IMR-90 (cell line): ENCODE data around the gene GMEB2. TPM values are rescaled to one million over a fixed set of nuclear protein-coding genes. Genes with fewer than 3 reads are reported as not detected.

ENCODE experiments used
- ATAC-seq: fragments of 200-7000 bp; cut with Tn5 transposase; 2 replicates; pipeline ENCODE4 v1.9.1; 2020; ENCODE audit warnings: low read depth, mild to moderate bottlenecking, moderate library complexity
- BruUV-seq: library from RNA; stranded (reverse); fragments of 400-500 nt; replicated peaks from 2 replicates; lab custom pipeline; 2021; lab: Mats Ljungman, UMichigan
- CTCF ChIA-PET: fragments of 300-600 bp; formaldehyde crosslinking; extraction: SDS; loops from one replicate; lab custom pipeline; 2021; ENCODE audit warnings: antibody characterized with exemption; lab: Yijun Ruan, JAX
- POLR2A ChIA-PET: fragments of 300-600 bp; sonication (Branson Sonifier 250); formaldehyde crosslinking; loops from one replicate; lab custom pipeline; 2022; ENCODE audit warnings: antibody characterized with exemption; ENCODE audit not compliant: unreplicated experiment; lab: Charles Lee
- DNase-seq: peaks from one replicate; pipeline ENCODE4 v3.0.0; 2013
- H2AFZ ChIP-seq: replicated peaks from 2 replicates; pipeline ENCODE3; 2013; ENCODE audit warnings: low read length, mild to moderate bottlenecking; ENCODE audit not compliant: poor library complexity
- H2AK5ac ChIP-seq: 2 replicates; pipeline ENCODE4 v1.6.1; 2013; ENCODE audit warnings: low read depth, low read length, inconsistent platforms
- H2AK9ac ChIP-seq: replicated peaks from 2 replicates; pipeline ENCODE3; 2013; ENCODE audit warnings: mild to moderate bottlenecking, low read depth, low read length, moderate library complexity; ENCODE audit not compliant: poor library complexity
- H2BK120ac ChIP-seq: 2 replicates; pipeline ENCODE4 v1.6.1; 2013; ENCODE audit warnings: low read depth, low read length, inconsistent platforms
- H2BK15ac ChIP-seq: 3 replicates; pipeline ENCODE4 v1.6.1; 2013; ENCODE audit warnings: low read depth, low read length, inconsistent platforms
- H2BK20ac ChIP-seq: 2 replicates; pipeline ENCODE4 v1.6.1; 2013; ENCODE audit warnings: low read depth, mild to moderate bottlenecking, inconsistent platforms, low read length, moderate library complexity
- H2BK5ac ChIP-seq: 2 replicates; pipeline ENCODE4 v1.6.1; 2013; ENCODE audit warnings: mild to moderate bottlenecking, low read depth, low read length, inconsistent platforms; ENCODE audit not compliant: poor library complexity, severe bottlenecking
- H3K14ac ChIP-seq: replicated peaks from 2 replicates; pipeline ENCODE4 v1.6.1; 2013; ENCODE audit warnings: low read depth, low read length, inconsistent platforms
- H3K18ac ChIP-seq: 2 replicates; pipeline ENCODE4 v1.6.1; 2013; ENCODE audit warnings: low read depth, low read length, control low read depth
- H3K23ac ChIP-seq: 2 replicates; pipeline ENCODE4 v1.6.1; 2013; ENCODE audit warnings: low read depth, low read length, inconsistent platforms
- H3K27ac ChIP-seq: 2 replicates; pipeline ENCODE4 v1.5.1; 2013; ENCODE audit warnings: mild to moderate bottlenecking, control low read depth, low read length; ENCODE audit not compliant: insufficient read depth
- H3K27me3 ChIP-seq: 2 replicates; pipeline ENCODE4 v1.6.1; 2013; ENCODE audit warnings: low read length; ENCODE audit not compliant: control insufficient read depth, insufficient read depth
- H3K36me3 ChIP-seq: 2 replicates; pipeline ENCODE4 v1.6.1; 2013; ENCODE audit warnings: low read length, mixed read lengths; ENCODE audit not compliant: control insufficient read depth, insufficient read depth
- H3K4ac ChIP-seq: 2 replicates; pipeline ENCODE4 v1.6.1; 2013; ENCODE audit warnings: low read depth, low read length, inconsistent platforms
- H3K4me1 ChIP-seq: 2 replicates; pipeline ENCODE4 v1.6.1; 2013; ENCODE audit warnings: low read length, mixed read lengths; ENCODE audit not compliant: control insufficient read depth, insufficient read depth
- H3K4me2 ChIP-seq: 2 replicates; pipeline ENCODE4 v1.6.1; 2013; ENCODE audit warnings: low read depth, mild to moderate bottlenecking, control low read depth, low read length, moderate library complexity
- H3K4me3 ChIP-seq: 2 replicates; pipeline ENCODE4 v1.5.1; 2013; ENCODE audit warnings: low read depth, mild to moderate bottlenecking, control low read depth, low read length, moderate library complexity; ENCODE audit not compliant: insufficient read depth
- H3K56ac ChIP-seq: 2 replicates; pipeline ENCODE4 v1.6.1; 2013; ENCODE audit warnings: low read length, inconsistent platforms; ENCODE audit not compliant: insufficient read depth; ENCODE audit errors: extremely low read depth
- H3K79me1 ChIP-seq, 2 experiments: 2 replicates each; pipeline ENCODE4 v1.6.1; 2013; ENCODE audit warnings: low read length in 2 of 2, inconsistent platforms in 1 of 2, low read depth in 1 of 2
- H3K9ac ChIP-seq: 2 replicates; pipeline ENCODE4 v1.6.1; 2013; ENCODE audit warnings: low read depth, low read length, control low read depth
- H3K9me1 ChIP-seq: 2 replicates; pipeline ENCODE4 v1.6.1; 2013; ENCODE audit warnings: low read length, inconsistent platforms; ENCODE audit not compliant: insufficient read depth
- H3K9me3 ChIP-seq: 2 replicates; pipeline ENCODE4 v1.6.1; 2013; ENCODE audit warnings: low read length; ENCODE audit not compliant: control insufficient read depth, insufficient read depth
- H4K20me1 ChIP-seq: 2 replicates; pipeline ENCODE4 v1.6.1; 2013; ENCODE audit warnings: low read length, inconsistent platforms; ENCODE audit not compliant: insufficient read depth
- H4K5ac ChIP-seq: 2 replicates; pipeline ENCODE4 v1.6.1; 2013; ENCODE audit warnings: mild to moderate bottlenecking, low read depth, low read length, control low read depth
- H4K8ac ChIP-seq, 2 experiments: 2 replicates each; pipeline ENCODE4 v1.6.1; 2013; ENCODE audit warnings: low read depth in 2 of 2, low read length in 2 of 2, control low read depth in 1 of 2, inconsistent platforms in 1 of 2
- H4K91ac ChIP-seq: 2 replicates; pipeline ENCODE4 v1.6.1; 2013; ENCODE audit warnings: low read depth, low read length, inconsistent platforms; ENCODE audit not compliant: insufficient read depth
- BHLHE40 ChIP-seq: fragments of 150-350 bp; IDR thresholded peaks from 2 replicates; pipeline ENCODE4 v1.6.1; 2016; ENCODE audit warnings: mild to moderate bottlenecking, low read depth, low read length
- CEBPB ChIP-seq: IDR thresholded peaks from 2 replicates; pipeline ENCODE4 v1.6.1; 2012; ENCODE audit warnings: low read depth, low read length, improper control_type of control experiment
- CHD1 ChIP-seq: IDR thresholded peaks from 2 replicates; pipeline ENCODE4 v1.6.1; 2012; ENCODE audit warnings: low read depth, low read length, improper control_type of control experiment
- FOS ChIP-seq: fragments of 150-350 bp; IDR thresholded peaks from 2 replicates; pipeline ENCODE4 v1.6.1; 2016; ENCODE audit warnings: low read depth, low read length
- MAFK ChIP-seq: IDR thresholded peaks from 2 replicates; pipeline ENCODE4 v1.6.1; 2012; ENCODE audit warnings: low read depth, low read length, improper control_type of control experiment
- MAZ ChIP-seq: IDR thresholded peaks from 2 replicates; pipeline ENCODE4 v1.6.1; 2012; ENCODE audit warnings: low read depth, mild to moderate bottlenecking, low read length, improper control_type of control experiment, moderate library complexity, borderline replicate concordance
- MXI1 ChIP-seq: IDR thresholded peaks from 2 replicates; pipeline ENCODE4 v1.6.1; 2012; ENCODE audit warnings: low read depth, mild to moderate bottlenecking, low read length, moderate library complexity, borderline replicate concordance
- NFE2L2 ChIP-seq: fragments of 150-350 bp; IDR thresholded peaks from 2 replicates; pipeline ENCODE4 v1.6.1; 2016; ENCODE audit warnings: low read depth, mild to moderate bottlenecking, low read length
- POLR2A ChIP-seq: IDR thresholded peaks from 2 replicates; pipeline ENCODE4 v1.6.1; 2012; ENCODE audit warnings: mild to moderate bottlenecking, low read depth, low read length
- RAD21 ChIP-seq: IDR thresholded peaks from 2 replicates; pipeline ENCODE4 v1.6.1; 2012; ENCODE audit warnings: low read length, improper control_type of control experiment
- RCOR1 ChIP-seq: IDR thresholded peaks from 2 replicates; pipeline ENCODE4 v1.6.1; 2012; ENCODE audit warnings: mild to moderate bottlenecking, low read length, improper control_type of control experiment; ENCODE audit not compliant: insufficient replicate concordance
- RFX5 ChIP-seq: IDR thresholded peaks from 2 replicates; pipeline ENCODE4 v1.8.0; 2012; ENCODE audit warnings: low read depth, mild to moderate bottlenecking, low read length, moderate library complexity
- SMC3 ChIP-seq: fragments of 150-350 bp; IDR thresholded peaks from 2 replicates; pipeline ENCODE4 v1.6.1; 2016; ENCODE audit warnings: low read depth, mild to moderate bottlenecking, antibody characterized with exemption, low read length, moderate library complexity
- whole genome bisulfite sequencing, 2 experiments: methylation state at CpG; one replicate each; pipeline versions ENCODE4 v1.1.5 to v1.1.7; 2013; ENCODE audit warnings: missing lambda C conversion rate in 2 of 2; ENCODE audit not compliant: insufficient read length in 1 of 2; ENCODE audit errors: extremely low coverage in 2 of 2; 5-methylcytosine and 5-hydroxymethylcytosine counted together
- dilution Hi-C: fragments of 300-500 bp; cut with HindIII; formaldehyde crosslinking; loops from one replicate; pipeline ENCODE4 v1.14.3; 2018; ENCODE audit warnings: low sequenced_read_pairs; ENCODE audit not compliant: unreplicated experiment
- in situ Hi-C: fragments of 300-500 bp; cut with MboI; formaldehyde crosslinking; loops from 3 replicates; pipeline ENCODE4 v1.14.3; 2019; ENCODE audit warnings: low sequenced_read_pairs, inconsistent platforms, mixed read lengths
- intact Hi-C: fragments of 100-400 bp; cut with micrococcal nuclease; formaldehyde crosslinking; loops from 2 replicates; pipeline ENCODE4 v1.10.0; 2022
- polyA plus RNA-seq, 3 experiments: library from polyadenylated mRNA; depleted of rRNA; stranded (reverse); fragments of >200 nt; gene quantifications; 2 replicates each; pipeline ENCODE4 v1.2.3, GENCODE V29; 2012; ENCODE audit warnings: low replicate concordance in 1 of 3
- total RNA-seq: library from RNA; depleted of rRNA; stranded (reverse); fragments of >200 nt; gene quantifications from 2 replicates; pipeline ENCODE4 v1.2.3, GENCODE V29; 2012
- TF ChIP-seq, protein P1 (sequence below): fragments of 150-350 bp; IDR thresholded peaks from 2 replicates; pipeline ENCODE4 v1.6.1; 2016; ENCODE audit warnings: low read depth, mild to moderate bottlenecking, low read length, moderate library complexity, borderline replicate concordance
- TF ChIP-seq, protein P2 (sequence below): fragments of 150-350 bp; IDR thresholded peaks from 2 replicates; pipeline ENCODE4 v1.6.1; 2017; ENCODE audit warnings: mild to moderate bottlenecking, antibody characterized with exemption, low read length, low read depth
- TF ChIP-seq, protein P3 (sequence below): conservative IDR thresholded peaks from 2 replicates; pipeline ENCODE4 v1.5.1; 2012; ENCODE audit warnings: mild to moderate bottlenecking, low read depth, low read length, improper control_type of control experiment

The GMEB2 gene
- total and polyA plus RNA-seq, 2 of the 4 experiments (the other 2 are of a cell fraction), result 5.0 to 10.0 TPM

DNA sequence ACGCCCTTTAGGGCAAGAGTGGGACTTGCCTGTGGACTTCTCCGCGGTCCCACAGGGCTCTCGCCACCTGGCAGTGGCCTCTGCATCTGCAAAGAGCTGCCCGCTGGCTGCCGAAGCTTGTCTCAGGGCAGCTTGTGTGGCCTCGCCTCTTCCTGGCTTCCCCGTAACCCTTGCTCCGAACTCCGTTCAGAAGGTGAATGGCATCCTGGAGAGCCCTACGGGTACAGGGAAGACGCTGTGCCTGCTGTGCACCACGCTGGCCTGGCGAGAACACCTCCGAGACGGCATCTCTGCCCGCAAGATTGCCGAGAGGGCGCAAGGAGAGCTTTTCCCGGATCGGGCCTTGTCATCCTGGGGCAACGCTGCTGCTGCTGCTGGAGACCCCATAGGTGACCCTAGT is 34.2 kb upstream of the GMEB2 start:
- H3K9ac ChIP-seq, result no peak overlapping the region
- dilution Hi-C loops (no loop called here), in situ Hi-C loops (no loop called here), intact Hi-C loops (no loop called here)
- BruUV-seq, result no TSS peak
- peaks cover 37% of the 10 kb centered on the region for H3K36me3 ChIP-seq
- H3K18ac ChIP-seq, result no peak overlapping the region
- no peak overlapping the region for H2AK9ac ChIP-seq
- H3K4me3 ChIP-seq, result no peak overlapping the region
- ChIA-PET POLR2A (no interaction called here), CTCF (no interaction called here)
- H4K20me1 ChIP-seq, result peaks cover 3% of the 10 kb centered on the region; the same call in 1 of the 2 replicates
- ATAC-seq (no peak), DNase-seq (no peak)
- no peak overlapping the region for H2AFZ ChIP-seq
- H2BK120ac ChIP-seq, result no peak overlapping the region
- H2BK15ac ChIP-seq, result no peak overlapping the region
- H3K27me3 ChIP-seq, result no peaks in the 10 kb centered on the region
- peaks cover 18 to 58% of the 10 kb centered on the region in 2 experiments for H3K79me1 ChIP-seq
- H4K91ac ChIP-seq, result no peak overlapping the region
- no peak overlapping the region for H3K27ac ChIP-seq
- 0 out of 2 replicates have a peak, but pooled peaks cover 8% of the 10 kb centered on the region for H3K9me1 ChIP-seq
- no peak overlapping the region for H3K14ac ChIP-seq
- no peak overlapping the region for H3K23ac ChIP-seq
- H2BK20ac ChIP-seq, result no peak overlapping the region
- H2AK5ac ChIP-seq, result no peak overlapping the region
- WGBS, 2 experiments, result 96% methylated on average over 21 of the region's 22 CpGs; no CpG with 5 or more reads in 1 of the 2 experiments
- H4K8ac ChIP-seq, result no peak overlapping the region
- no peak overlapping the region for H3K4me2 ChIP-seq
- H3K9me3 ChIP-seq, result no peaks in the 10 kb centered on the region
- no peak overlapping the region for H3K56ac ChIP-seq
- no peak overlapping the region for H3K4ac ChIP-seq
- H4K5ac ChIP-seq, result no peak overlapping the region
- H3K4me1 ChIP-seq, result peaks cover 13% of the 10 kb centered on the region
- TF ChIP-seq RAD21 (no peak), SMC3 (no peak), CEBPB (no peak), CHD1 (no peak), FOS (no peak), POLR2A (no peak), MAFK (no peak), MAZ (no peak), NFE2L2 (no peak), MXI1 (no peak), BHLHE40 (no peak), RCOR1 (no peak), RFX5 (no peak)
- TF ChIP-seq, protein P1, sequence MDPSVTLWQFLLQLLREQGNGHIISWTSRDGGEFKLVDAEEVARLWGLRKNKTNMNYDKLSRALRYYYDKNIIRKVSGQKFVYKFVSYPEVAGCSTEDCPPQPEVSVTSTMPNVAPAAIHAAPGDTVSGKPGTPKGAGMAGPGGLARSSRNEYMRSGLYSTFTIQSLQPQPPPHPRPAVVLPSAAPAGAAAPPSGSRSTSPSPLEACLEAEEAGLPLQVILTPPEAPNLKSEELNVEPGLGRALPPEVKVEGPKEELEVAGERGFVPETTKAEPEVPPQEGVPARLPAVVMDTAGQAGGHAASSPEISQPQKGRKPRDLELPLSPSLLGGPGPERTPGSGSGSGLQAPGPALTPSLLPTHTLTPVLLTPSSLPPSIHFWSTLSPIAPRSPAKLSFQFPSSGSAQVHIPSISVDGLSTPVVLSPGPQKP, result no peak
- TF ChIP-seq, protein P2, sequence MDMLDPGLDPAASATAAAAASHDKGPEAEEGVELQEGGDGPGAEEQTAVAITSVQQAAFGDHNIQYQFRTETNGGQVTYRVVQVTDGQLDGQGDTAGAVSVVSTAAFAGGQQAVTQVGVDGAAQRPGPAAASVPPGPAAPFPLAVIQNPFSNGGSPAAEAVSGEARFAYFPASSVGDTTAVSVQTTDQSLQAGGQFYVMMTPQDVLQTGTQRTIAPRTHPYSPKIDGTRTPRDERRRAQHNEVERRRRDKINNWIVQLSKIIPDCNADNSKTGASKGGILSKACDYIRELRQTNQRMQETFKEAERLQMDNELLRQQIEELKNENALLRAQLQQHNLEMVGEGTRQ, result no peak
- TF ChIP-seq, protein P3, sequence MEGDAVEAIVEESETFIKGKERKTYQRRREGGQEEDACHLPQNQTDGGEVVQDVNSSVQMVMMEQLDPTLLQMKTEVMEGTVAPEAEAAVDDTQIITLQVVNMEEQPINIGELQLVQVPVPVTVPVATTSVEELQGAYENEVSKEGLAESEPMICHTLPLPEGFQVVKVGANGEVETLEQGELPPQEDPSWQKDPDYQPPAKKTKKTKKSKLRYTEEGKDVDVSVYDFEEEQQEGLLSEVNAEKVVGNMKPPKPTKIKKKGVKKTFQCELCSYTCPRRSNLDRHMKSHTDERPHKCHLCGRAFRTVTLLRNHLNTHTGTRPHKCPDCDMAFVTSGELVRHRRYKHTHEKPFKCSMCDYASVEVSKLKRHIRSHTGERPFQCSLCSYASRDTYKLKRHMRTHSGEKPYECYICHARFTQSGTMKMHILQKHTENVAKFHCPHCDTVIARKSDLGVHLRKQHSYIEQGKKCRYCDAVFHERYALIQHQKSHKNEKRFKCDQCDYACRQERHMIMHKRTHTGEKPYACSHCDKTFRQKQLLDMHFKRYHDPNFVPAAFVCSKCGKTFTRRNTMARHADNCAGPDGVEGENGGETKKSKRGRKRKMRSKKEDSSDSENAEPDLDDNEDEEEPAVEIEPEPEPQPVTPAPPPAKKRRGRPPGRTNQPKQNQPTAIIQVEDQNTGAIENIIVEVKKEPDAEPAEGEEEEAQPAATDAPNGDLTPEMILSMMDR, result no peak
- no peak overlapping the region for H2BK5ac ChIP-seq
